AG09309 (cell line): ENCODE data around the gene SASH1.

Experiments used
- DNase-seq: peaks from one replicate; pipeline ENCODE4 v3.0.0-alpha.2; 2010; ENCODE audit warnings: low read depth
- H3K4me3 ChIP-seq: 2 replicates; pipeline ENCODE4 v1.5.1; 2011; ENCODE audit warnings: mild to moderate bottlenecking, low read depth, low read length, moderate library complexity; ENCODE audit not compliant: control insufficient read depth
- TF ChIP-seq, protein P1 (sequence below): IDR thresholded peaks from 2 replicates; pipeline ENCODE4 v1.5.1; 2011; ENCODE audit warnings: mild to moderate bottlenecking, low read depth, low read length, inconsistent platforms; ENCODE audit not compliant: insufficient read depth, control insufficient read depth; ENCODE audit errors: missing control alignments

SASH1 gene

DNA sequence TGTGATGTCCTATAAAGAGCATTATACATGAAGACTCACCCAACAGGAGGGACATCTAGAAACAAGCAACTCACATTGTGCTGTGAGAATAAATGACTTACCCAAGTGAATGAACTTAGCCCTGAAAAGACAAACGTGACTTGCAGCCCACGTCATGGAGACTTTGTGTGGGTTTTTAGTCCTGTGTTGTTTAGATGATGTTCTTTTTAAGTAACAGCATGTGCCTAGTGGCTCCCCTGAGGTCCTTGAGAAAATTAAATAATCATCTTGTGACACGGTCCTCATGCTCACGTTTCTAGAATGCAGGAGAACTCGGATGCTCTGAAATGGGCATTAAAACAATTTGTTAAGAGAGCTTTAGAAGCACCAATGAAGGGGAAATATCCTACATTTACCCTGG, 165.1 kb downstream of the SASH1 start:
- TF ChIP-seq, protein P1, sequence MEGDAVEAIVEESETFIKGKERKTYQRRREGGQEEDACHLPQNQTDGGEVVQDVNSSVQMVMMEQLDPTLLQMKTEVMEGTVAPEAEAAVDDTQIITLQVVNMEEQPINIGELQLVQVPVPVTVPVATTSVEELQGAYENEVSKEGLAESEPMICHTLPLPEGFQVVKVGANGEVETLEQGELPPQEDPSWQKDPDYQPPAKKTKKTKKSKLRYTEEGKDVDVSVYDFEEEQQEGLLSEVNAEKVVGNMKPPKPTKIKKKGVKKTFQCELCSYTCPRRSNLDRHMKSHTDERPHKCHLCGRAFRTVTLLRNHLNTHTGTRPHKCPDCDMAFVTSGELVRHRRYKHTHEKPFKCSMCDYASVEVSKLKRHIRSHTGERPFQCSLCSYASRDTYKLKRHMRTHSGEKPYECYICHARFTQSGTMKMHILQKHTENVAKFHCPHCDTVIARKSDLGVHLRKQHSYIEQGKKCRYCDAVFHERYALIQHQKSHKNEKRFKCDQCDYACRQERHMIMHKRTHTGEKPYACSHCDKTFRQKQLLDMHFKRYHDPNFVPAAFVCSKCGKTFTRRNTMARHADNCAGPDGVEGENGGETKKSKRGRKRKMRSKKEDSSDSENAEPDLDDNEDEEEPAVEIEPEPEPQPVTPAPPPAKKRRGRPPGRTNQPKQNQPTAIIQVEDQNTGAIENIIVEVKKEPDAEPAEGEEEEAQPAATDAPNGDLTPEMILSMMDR = no peak
- H3K4me3 ChIP-seq = no peak overlapping the region
- no peak for DNase-seq

DNA sequence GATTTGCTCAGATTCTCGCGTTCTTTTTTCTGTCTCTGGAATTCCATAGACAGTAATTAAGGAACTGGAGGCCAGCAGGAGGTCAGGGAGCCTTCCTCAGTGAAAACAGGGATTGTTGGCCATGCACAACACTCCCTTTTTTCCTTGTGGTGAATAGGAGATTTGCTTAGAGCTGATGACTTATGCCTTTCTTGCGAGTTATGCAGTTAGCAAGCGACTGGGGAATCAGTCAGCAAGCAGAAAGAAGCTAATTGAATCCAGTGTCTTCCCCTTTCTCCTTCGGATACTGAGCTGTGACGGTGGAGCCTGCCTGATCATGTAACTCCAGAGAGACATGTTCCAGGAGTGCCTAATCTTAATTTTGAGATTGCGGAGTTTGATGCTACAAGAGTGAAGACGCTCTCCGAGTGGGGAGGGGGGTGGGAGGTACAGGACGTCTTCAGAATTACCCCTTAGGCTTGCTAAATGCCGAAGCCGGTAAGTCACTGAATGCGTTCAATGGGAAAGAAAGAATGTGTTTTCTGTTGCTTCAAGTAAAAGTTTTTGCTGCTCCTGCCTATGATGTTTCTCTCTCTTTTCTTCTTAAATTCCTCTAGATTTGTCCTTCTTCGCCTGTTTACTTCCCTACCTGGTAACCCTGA, 165.9 kb downstream of the SASH1 start:
- H3K4me3 ChIP-seq = peak overlapping the region; percentile 48
- TF ChIP-seq, protein P1 = no peak
- no peak for DNase-seq

DNA sequence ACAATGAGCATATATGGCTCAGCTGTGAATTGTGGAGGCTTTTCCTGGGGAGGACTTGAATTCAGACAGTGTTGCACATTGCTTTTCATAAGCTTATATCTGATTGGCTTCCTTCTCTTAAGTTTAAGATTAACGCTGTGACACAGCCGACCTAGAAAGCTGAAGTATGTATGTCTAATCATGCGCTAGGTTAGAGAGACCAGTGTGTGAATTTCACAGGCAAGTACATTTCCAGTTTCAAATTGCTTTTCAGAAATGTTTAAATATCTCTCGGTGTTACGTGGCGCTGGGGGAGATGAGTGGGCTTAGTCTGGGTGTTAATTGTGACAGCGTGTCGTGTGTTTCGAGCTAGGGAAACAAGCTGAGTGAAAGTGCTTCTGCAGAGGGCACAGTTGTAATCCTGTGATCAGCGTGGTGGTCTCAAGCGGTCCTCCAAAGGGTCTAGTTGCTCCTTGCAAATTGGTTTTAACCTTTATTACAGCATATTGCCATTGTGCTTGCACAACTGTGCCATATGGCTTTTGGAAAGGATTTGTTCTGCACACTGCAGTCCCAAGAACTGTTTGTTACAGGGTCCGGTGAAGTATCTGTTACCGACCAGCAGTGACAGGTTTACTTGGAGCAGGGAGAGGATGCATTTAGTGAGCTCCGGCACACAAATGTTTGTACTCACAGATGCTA, 166.6 kb downstream of the SASH1 start:
- no peak for DNase-seq
- peak overlapping the region; percentile 48 for H3K4me3 ChIP-seq
- TF ChIP-seq, protein P1 = no peak

DNA sequence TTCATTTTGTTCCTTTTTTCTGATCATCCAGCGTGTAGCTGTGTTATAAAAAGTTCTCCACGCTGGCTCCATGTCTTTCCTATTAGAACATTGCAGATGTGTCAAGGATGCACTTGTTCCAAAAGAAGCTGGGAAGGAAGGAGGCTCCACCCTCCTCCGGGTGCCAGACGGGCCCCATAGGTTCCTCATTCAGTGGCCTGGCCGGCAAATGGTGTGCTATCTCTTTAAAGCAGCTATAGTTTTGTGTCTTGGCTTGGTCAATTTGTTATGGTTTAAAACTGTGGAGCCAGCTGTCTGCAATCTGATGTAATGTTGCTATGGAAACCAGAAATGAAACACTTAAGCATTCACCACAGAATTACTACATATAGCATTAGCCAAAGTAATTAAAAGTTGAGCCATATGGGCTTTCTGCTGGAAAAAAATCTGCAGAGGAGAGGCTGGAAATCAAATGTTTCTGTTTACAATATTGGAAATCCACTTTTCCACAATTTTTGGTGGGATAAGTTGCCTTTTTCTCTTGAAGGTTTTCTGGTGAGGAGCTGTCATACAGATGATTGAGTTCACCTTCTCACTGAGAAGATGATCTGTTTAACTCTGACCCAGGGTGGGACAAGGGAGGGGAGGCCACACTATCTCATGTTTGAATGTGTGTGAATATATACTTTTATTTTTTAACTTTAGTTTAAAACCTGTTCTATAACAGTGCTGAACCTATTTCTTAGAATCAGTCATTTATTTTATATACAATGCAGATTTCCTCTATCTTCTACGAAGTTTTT, 167.4 kb downstream of the SASH1 start:
- peak overlapping the region; percentile 48 for H3K4me3 ChIP-seq
- DNase-seq = peak; percentile 98
- TF ChIP-seq, protein P1 = no peak

DNA sequence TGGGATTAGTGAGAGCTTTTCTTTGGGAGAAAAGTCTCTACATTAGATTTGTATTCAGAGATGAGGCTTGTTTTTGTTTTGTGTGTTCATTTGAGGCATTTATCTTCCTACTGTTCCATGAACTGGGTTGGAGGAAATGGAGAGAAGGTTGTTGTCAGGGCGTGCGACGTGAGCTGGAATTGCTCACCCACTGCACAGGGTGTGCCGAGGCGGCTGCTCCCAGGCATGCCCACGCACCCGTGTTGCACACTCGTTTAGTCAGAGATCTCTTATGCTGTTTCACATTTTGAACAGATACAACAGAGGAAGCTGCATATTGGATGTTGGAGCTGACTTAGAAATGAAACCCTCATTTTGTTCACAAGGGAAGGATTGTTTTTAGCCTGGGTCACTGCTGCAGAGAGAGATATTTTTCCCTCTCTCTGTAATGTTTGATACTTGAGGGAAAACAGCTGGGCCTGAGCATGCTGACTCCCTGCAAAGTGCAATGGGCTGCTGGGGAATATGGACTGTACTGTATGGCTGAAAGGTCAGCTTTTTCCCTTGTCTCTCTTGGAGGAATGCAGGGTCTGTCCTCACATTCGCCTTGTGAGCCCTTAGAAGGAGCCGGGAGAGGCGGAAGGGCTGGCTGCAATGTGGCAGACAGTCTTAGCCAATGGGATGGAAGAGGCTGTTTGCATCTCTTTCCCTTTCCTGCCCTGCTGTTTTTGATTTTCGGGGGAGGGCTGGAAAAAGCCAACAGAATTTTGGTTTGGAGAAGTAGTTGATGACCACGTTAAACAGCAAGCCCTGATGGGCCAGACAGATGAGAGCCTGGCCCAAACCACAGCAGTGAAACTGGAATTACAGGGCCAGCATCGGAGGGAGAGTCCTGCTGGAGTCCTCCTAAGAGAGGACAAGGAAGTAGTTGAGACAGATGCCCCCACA, 170.8 kb downstream of the SASH1 start:
- H3K4me3 ChIP-seq = peak overlapping the region; percentile 19
- TF ChIP-seq, protein P1 = no peak
- no peak for DNase-seq
